EH (cell line): Measurements from ENCODE around the gene DDIAS.
A peak's percentile ranks its signal among the peaks of the same experiment; 100 is the strongest.

Experiments used
- DNase-seq: peaks from one replicate; pipeline ENCODE4 v3.0.0-alpha.2; 2015; ENCODE audit warnings: low read depth

DDIAS gene, protein sequence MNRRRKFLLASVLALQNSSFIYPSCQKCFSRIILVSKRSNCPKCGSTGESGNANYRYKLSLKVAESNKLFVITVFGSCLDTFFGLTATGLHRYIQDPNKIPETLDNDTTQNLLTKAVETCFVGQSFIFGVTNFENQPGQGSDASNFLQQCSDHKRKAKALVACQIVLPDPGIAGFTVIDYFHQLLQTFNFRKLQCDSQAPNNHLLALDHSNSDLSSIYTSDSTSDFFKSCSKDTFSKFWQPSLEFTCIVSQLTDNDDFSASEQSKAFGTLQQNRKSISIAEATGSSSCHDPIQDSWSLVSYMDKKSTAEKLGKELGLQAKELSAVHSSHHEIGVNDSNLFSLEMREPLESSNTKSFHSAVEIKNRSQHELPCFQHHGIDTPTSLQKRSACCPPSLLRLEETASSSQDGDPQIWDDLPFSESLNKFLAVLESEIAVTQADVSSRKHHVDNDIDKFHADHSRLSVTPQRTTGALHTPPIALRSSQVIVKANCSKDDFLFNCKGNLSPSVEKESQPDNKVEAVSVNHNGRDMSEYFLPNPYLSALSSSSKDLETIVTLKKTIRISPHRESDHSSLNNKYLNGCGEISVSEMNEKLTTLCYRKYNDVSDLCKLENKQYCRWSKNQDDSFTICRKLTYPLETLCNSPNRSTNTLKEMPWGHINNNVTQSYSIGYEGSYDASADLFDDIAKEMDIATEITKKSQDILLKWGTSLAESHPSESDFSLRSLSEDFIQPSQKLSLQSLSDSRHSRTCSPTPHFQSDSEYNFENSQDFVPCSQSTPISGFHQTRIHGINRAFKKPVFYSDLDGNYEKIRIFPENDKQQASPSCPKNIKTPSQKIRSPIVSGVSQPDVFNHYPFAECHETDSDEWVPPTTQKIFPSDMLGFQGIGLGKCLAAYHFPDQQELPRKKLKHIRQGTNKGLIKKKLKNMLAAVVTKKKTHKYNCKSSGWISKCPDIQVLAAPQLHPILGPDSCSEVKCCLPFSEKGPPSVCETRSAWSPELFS

GRCh38 chr11:82901165-82901921, at the start of gene DDIAS:
Gene DDIAS (plus strand): TSS chr11:82901736. CDS start chr11:82914739, 13,003 bp downstream.
- peak; percentile 96 for DNase-seq

GRCh38 chr11:82854242-82854641, 47.3 kb upstream of the DDIAS start:
- peak; percentile 38 for DNase-seq

DNA sequence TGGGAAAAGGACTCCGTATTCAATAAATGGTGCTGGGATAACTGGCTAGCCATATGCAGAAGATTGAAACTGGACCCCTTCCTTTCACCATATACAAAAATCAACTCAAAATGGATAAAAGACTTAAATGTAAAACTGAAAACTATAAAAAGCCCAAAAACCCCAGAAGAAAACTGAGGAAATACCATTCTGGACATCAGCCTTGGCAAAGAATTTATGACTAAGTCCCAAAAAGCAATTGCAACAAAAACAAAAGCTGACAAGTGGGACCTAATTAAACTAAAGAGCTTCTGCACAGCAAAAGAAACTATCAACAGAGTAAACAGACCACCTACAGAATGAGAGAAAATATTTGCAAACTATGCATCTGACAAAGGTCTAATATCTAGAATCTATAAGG, 46.6 kb upstream of the DDIAS start:
- peak; percentile 62 for DNase-seq

DNA sequence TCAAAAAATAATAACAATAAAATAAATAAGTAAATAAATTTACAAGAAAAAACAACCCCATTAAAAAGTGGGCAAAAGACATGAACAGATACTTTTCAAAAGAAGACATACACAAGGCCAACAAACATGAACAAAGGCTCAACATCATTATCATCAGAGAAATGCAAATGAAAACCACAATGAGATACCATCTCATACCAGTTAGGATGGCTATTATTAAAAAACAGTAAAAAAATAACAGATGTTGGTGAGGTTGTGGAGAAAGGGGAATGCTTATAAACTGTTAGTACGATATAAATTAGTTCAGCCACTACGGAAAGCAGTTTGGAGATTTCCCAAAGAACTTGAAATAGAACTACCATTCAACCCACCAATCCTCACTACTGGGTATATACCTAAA, 45.9 kb upstream of the DDIAS start:
- peak; percentile 73 for DNase-seq

GRCh38 chr11:82857145-82857544, 44.4 kb upstream of the DDIAS start:
- DNase-seq = no peak

- DNase-seq = no peak
These were observed 43.4 kb upstream of the DDIAS start for GRCh38 chr11:82858133-82858532.

- DNase-seq = peak; percentile 89
These were observed 42.9 kb upstream of the DDIAS start for GRCh38 chr11:82858556-82859091.

DNA sequence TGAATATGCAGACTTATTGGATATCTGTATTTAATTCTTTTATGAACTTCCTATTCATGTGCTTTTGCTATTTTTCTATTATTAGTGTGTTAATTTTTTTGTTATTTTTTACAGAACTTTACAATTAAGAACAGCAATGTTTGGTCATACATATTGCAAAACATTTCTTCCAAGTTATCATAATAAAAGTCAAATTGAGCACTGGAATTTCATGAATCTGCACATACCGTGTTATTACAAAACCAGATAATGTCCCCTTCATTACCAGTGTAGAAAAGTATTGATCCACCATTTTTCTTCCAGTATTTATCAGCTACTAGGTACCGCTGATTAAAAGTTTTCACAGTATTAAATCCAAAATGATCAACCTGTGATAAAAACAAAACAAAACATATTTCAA, 41.8 kb upstream of the DDIAS start:
- no peak for DNase-seq

GRCh38 chr11:82862379-82862778, 39.2 kb upstream of the DDIAS start:
- no peak for DNase-seq

DNA sequence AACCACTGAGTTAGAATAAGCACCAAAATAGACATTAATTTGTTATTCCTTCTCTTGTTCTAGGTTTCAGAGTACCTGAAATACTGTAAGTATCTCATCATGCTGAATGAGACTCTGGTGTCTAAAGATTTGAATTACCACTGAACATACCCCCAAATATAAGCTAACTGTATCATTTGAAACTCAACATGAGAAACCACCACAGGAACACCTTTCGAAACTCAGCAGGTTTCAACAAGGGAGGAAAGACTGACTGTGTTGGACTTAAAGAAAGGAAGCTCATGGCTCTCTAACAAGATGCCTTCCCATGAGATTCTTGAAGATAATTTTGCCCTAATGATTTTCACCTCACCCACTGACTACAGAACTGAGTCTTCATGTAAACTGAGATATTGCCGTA, 38.3 kb upstream of the DDIAS start:
- DNase-seq = no peak

- DNase-seq = peak; percentile 65
These were observed 37.3 kb upstream of the DDIAS start for GRCh38 chr11:82864268-82864667.

- DNase-seq = peak; percentile 56
These were observed 35.7 kb upstream of the DDIAS start for GRCh38 chr11:82865841-82866240.

GRCh38 chr11:82867495-82868082, 33.9 kb upstream of the DDIAS start:
- DNase-seq = peak; percentile 76

GRCh38 chr11:82869657-82870056, 31.9 kb upstream of the DDIAS start:
- DNase-seq = peak; percentile 41

GRCh38 chr11:82871646-82872045, 29.9 kb upstream of the DDIAS start:
- DNase-seq = peak; percentile 44

GRCh38 chr11:82872377-82873150, 29.0 kb upstream of the DDIAS start:
- DNase-seq = no peak

- no peak for DNase-seq
These were observed 27.6 kb upstream of the DDIAS start for GRCh38 chr11:82873919-82874333.

DNA sequence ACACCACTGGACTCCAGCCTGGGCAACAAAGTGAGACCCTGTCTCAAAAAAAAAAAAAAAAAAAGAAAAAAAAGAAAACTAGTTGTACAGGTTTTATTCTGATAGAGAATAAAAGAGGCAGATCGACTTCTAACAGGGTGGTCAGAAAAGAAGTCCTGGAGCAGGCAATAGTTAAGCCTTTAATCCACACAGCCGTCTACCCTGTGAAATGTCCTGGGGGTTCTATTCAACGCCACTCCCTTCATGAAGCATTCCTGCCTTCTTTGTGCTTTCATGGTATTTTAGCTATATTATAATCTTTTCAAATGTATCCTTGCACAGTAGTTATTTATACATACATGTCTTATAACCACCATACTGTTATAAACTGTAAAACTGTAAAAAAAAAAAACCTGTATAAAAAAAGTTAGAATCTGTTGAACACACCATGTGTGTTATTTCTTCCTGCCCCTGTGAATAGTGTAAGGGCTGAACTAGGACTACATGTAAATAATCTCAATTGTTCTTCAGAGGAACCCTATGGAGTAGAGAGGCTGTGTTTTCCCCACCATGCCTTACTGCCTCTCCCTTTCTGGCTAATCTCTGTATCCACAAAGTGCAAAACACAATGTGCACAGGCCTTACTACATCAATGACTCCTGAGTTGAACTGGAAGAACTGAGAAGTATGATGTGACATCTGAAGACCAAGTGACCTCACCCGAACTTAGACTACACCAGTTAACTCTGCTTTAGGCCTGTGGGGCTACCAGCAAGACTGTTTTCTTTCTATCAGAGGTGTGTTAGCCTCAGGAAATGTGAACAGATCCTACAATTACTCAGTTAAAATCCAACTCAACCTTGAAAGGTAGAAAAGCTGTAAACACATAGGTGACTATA, 26.7 kb upstream of the DDIAS start:
- no peak for DNase-seq

DNA sequence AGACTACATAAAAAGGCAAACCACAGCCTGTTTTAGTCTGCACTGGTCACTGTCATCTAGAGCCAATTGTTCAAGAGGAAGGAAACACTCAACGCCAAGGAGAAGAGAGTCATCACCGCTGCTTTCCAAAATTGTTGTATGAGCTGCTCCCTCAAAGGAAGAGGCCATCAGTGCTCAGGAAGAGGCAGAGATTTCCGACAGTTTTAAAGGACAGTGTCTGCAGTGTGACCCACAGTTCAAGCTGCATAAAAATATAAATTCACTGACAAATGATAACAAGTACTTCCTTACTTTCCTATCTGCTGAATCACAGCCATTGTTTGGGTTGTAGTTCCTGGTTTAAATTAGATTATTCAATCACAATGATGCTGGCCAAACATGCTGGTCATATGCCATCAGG, 17.7 kb upstream of the DDIAS start:
- no peak for DNase-seq
